ENCODE measurements around the gene UROC1. TPM values are rescaled to one million over a fixed set of nuclear protein-coding genes. Genes with fewer than 3 reads are reported as not detected.

The UROC1 gene
- total and polyA plus RNA-seq, 2 experiments from 2014 or later, result not detected

GRCh38 chr3:126464093-126464492 is 53.5 kb downstream of the UROC1 start:
- no peaks in the 10 kb centered on the region for H3K4me1 ChIP-seq (ENCODE audit: insufficient read depth)
- H4K20me1 ChIP-seq (replicated peaks; ENCODE audit: insufficient read depth), result peaks cover 34% of the 10 kb centered on the region
- peaks cover 43% of the 10 kb centered on the region for H3K36me3 ChIP-seq (ENCODE audit: insufficient read depth)
- Mint-ChIP-seq H3K27ac (no peak overlapping the region), H3K9me3 (no peaks in the 10 kb centered on the region), H3K4me3 (no peak overlapping the region), H3K36me3 (ENCODE audit: low read depth) (peaks cover 81% of the 10 kb centered on the region), H3K27me3 (ENCODE audit: insufficient read depth, low read depth, poor library complexity) (peaks cover 7% of the 10 kb centered on the region), H3K4me1 (no peaks in the 10 kb centered on the region)
- ATAC-seq (no peak), DNase-seq (ENCODE audit: low spot score) (no peak)
- H3K27ac ChIP-seq (ENCODE audit: low read depth), result no peak overlapping the region
- no peaks in the 10 kb centered on the region for H3K9me2 ChIP-seq (ENCODE audit: insufficient read depth)
- H3K4me2 ChIP-seq, result no peak overlapping the region
- H3K4me3 ChIP-seq, result no peak overlapping the region
- H2AFZ ChIP-seq, result no peak overlapping the region
- no peak for TF ChIP-seq REST (IDR thresholded peaks at IDR 0.05; ENCODE audit: unreplicated experiment)
- TF ChIP-seq, protein P1, sequence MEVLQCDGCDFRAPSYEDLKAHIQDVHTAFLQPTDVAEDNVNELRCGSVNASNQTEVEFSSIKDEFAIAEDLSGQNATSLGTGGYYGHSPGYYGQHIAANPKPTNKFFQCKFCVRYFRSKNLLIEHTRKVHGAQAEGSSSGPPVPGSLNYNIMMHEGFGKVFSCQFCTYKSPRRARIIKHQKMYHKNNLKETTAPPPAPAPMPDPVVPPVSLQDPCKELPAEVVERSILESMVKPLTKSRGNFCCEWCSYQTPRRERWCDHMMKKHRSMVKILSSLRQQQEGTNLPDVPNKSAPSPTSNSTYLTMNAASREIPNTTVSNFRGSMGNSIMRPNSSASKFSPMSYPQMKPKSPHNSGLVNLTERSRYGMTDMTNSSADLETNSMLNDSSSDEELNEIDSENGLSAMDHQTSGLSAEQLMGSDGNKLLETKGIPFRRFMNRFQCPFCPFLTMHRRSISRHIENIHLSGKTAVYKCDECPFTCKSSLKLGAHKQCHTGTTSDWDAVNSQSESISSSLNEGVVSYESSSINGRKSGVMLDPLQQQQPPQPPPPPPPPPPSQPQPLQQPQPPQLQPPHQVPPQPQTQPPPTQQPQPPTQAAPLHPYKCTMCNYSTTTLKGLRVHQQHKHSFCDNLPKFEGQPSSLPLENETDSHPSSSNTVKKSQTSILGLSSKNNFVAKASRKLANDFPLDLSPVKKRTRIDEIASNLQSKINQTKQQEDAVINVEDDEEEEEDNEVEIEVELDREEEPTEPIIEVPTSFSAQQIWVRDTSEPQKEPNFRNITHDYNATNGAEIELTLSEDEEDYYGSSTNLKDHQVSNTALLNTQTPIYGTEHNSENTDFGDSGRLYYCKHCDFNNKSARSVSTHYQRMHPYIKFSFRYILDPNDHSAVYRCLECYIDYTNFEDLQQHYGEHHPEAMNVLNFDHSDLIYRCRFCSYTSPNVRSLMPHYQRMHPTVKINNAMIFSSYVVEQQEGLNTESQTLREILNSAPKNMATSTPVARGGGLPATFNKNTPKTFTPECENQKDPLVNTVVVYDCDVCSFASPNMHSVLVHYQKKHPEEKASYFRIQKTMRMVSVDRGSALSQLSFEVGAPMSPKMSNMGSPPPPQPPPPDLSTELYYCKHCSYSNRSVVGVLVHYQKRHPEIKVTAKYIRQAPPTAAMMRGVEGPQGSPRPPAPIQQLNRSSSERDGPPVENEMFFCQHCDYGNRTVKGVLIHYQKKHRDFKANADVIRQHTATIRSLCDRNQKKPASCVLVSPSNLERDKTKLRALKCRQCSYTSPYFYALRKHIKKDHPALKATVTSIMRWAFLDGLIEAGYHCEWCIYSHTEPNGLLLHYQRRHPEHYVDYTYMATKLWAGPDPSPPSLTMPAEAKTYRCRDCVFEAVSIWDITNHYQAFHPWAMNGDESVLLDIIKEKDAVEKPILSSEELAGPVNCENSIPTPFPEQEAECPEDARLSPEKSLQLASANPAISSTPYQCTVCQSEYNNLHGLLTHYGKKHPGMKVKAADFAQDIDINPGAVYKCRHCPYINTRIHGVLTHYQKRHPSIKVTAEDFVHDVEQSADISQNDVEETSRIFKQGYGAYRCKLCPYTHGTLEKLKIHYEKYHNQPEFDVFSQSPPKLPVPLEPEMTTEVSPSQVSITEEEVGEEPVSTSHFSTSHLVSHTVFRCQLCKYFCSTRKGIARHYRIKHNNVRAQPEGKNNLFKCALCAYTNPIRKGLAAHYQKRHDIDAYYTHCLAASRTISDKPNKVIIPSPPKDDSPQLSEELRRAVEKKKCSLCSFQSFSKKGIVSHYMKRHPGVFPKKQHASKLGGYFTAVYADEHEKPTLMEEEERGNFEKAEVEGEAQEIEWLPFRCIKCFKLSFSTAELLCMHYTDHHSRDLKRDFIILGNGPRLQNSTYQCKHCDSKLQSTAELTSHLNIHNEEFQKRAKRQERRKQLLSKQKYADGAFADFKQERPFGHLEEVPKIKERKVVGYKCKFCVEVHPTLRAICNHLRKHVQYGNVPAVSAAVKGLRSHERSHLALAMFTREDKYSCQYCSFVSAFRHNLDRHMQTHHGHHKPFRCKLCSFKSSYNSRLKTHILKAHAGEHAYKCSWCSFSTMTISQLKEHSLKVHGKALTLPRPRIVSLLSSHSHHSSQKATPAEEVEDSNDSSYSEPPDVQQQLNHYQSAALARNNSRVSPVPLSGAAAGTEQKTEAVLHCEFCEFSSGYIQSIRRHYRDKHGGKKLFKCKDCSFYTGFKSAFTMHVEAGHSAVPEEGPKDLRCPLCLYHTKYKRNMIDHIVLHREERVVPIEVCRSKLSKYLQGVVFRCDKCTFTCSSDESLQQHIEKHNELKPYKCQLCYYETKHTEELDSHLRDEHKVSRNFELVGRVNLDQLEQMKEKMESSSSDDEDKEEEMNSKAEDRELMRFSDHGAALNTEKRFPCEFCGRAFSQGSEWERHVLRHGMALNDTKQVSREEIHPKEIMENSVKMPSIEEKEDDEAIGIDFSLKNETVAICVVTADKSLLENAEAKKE (CRISPR knock-in tag; IDR thresholded peaks at IDR 0.05), result no peak
- no peak for TF ChIP-seq EZH2 (IDR thresholded peaks at IDR 0.05; ENCODE audit: low read depth, unreplicated experiment)
- no peak for TF ChIP-seq ZNF331 (CRISPR knock-in tag; IDR thresholded peaks at IDR 0.05; ENCODE audit: low read depth)
- TF ChIP-seq NANOG (IDR thresholded peaks at IDR 0.05; ENCODE audit: borderline replicate concordance), result no peak
- no peak for TF ChIP-seq STAT1 (IDR thresholded peaks at IDR 0.05; ENCODE audit: unreplicated experiment)
- no peak for TF ChIP-seq ZNF114 (CRISPR knock-in tag; IDR thresholded peaks at IDR 0.05)
- no peak for TF ChIP-seq JUNB (IDR thresholded peaks at IDR 0.05; ENCODE audit: unreplicated experiment)
- no peak for TF ChIP-seq EZH2phosphoT487 (IDR thresholded peaks at IDR 0.05; ENCODE audit: unreplicated experiment)
- no peak for TF ChIP-seq CREB1 (CRISPR knock-in tag; IDR thresholded peaks at IDR 0.05; ENCODE audit: low read depth)
- no peak for TF ChIP-seq CTCF (conservative IDR thresholded peaks at IDR 0.05; ENCODE audit: low read depth in 2 of 2)
- TF ChIP-seq POLR2AphosphoS5 (IDR thresholded peaks at IDR 0.05; ENCODE audit: low read depth), result no peak
- TF ChIP-seq ETS1 (IDR thresholded peaks at IDR 0.05), result no peak
- H3K27me3 ChIP-seq (ENCODE audit: insufficient read depth), result no peaks in the 10 kb centered on the region
- H3F3A ChIP-seq (replicated peaks; ENCODE audit: low read depth), result no peaks in the 10 kb centered on the region
- H3K79me2 ChIP-seq (replicated peaks; ENCODE audit: insufficient read depth), result peaks cover 39% of the 10 kb centered on the region
